Small intestine (tissue), 7 donors: Measurements from ENCODE around the gene AKIRIN1. TPM values are rescaled to one million over a fixed set of nuclear protein-coding genes. Genes with fewer than 3 reads are reported as not detected.
"Not testable (repeated sequence)": the region's sequence is repeated elsewhere in the genome, so short reads cannot be mapped to it uniquely, and the experiment has no call there.

ENCODE experiments used
- DNase-seq, 2 donors: peaks; one replicate each; pipeline versions ENCODE4 v3.0.0 to v3.0.0-alpha.2; 2013
- FAIRE-seq: peaks from 2 replicates; lab custom pipeline; 2012; peaks lifted over from hg19 to GRCh38; lab: Jason Lieb, UNC
- H3K27ac ChIP-seq, 3 donors: one replicate each; pipeline ENCODE4 v1.5.1; 2013; ENCODE audit warnings: low read length in 2 of 3, mild to moderate bottlenecking in 2 of 3, control low read depth in 1 of 3, inconsistent platforms in 1 of 3, low read depth in 1 of 3, moderate library complexity in 1 of 3
- H3K27me3 ChIP-seq, 3 donors: one replicate each; pipeline ENCODE4 v1.6.1; 2013; ENCODE audit warnings: low read length in 3 of 3, inconsistent platforms in 1 of 3; ENCODE audit not compliant: control insufficient read depth in 3 of 3, insufficient read depth in 3 of 3
- H3K36me3 ChIP-seq, 3 donors: one replicate each; pipeline ENCODE4 v1.6.1; 2013; ENCODE audit warnings: low read length in 3 of 3, inconsistent platforms in 1 of 3, low read depth in 1 of 3, mild to moderate bottlenecking in 1 of 3, moderate library complexity in 1 of 3; ENCODE audit not compliant: control insufficient read depth in 3 of 3, insufficient read depth in 2 of 3
- H3K4me1 ChIP-seq, 3 donors: one replicate each; pipeline ENCODE4 v1.6.1; 2013; ENCODE audit warnings: low read length in 2 of 3, inconsistent platforms in 1 of 3, low read depth in 1 of 3, mild to moderate bottlenecking in 1 of 3, moderate library complexity in 1 of 3; ENCODE audit not compliant: control insufficient read depth in 3 of 3, insufficient read depth in 2 of 3
- H3K4me3 ChIP-seq, 3 donors: one replicate each; pipeline ENCODE4 v1.5.1; 2013; ENCODE audit warnings: low read length in 3 of 3, control low read depth in 1 of 3, inconsistent platforms in 1 of 3, low read depth in 1 of 3, mild to moderate bottlenecking in 1 of 3, moderate library complexity in 1 of 3
- H3K9me3 ChIP-seq, 2 donors: one replicate each; pipeline ENCODE4 v1.6.1; 2013; ENCODE audit warnings: low read depth in 1 of 2, low read length in 1 of 2; ENCODE audit not compliant: control insufficient read depth in 2 of 2, insufficient read depth in 1 of 2
- WGBS, 3 donors: extraction: QIAGEN DNeasy Blood & Tissue Kit; methylation state at CpG; one replicate each; pipeline ENCODE4 v1.1.7; 2013; 5-methylcytosine and 5-hydroxymethylcytosine counted together
- polyA plus RNA-seq, 4 donors: library from polyadenylated mRNA; stranded (reverse) in 3 of 4; unstranded in 1 of 4; fragments of 200-250 nt in 3 of 4; fragments of 120-200 nt in 1 of 4; gene quantifications; one replicate each; pipeline versions ENCODE4 v1.2.1 to v1.2.3, GENCODE V29; 2013
- donor health status: healthy with polysubstance abuse.
- donor health status: control.
- donor health status: control.
- donor health status: Bipolar disorder and iron deficiency.
- donor health status: healthy.

The AKIRIN1 gene
- polyA plus RNA-seq, 4 donors, result 24.5 to 35.8 (median 28.6) TPM

GRCh38 chr1:39055213-39055710 is 64.2 kb downstream of the AKIRIN1 start:
- H3K4me1 ChIP-seq, H3K27ac ChIP-seq, H3K4me3 ChIP-seq, H3K27me3 ChIP-seq, H3K9me3 ChIP-seq, DNase-seq, FAIRE-seq, H3K36me3 ChIP-seq: not testable (repeated sequence)
- 92 to 96% (median 94%) methylated on average over 8 of the region's 8 CpGs for WGBS, 3 donors

Other genes with a start within 250 kb of the AKIRIN1 start
- gene RRAGC, start 131.5 kb upstream of the AKIRIN1 start, polyA plus RNA-seq, result 10 to 100 TPM; 15.1 to 27.9 (median 25.8) TPM
- gene MYCBP, start 117.9 kb upstream of the AKIRIN1 start, polyA plus RNA-seq, result 10 to 100 TPM; 17.6 to 30.3 (median 23.1) TPM
- under 1 TPM in 1 of 4 donors, not detected in 3; 0.31 TPM for gene GJA9, start 109.7 kb upstream of the AKIRIN1 start, polyA plus RNA-seq
- under 1 TPM in 2 of 4 donors, not detected in 2; 0.24 to 0.43 TPM for gene RHBDL2, start 49.4 kb upstream of the AKIRIN1 start, polyA plus RNA-seq
- gene NDUFS5, start 35.1 kb downstream of the AKIRIN1 start, polyA plus RNA-seq, result 100 to 1,000 TPM; 228 to 696 (median 523) TPM
- 10 to 100 TPM; 18.1 to 64.8 (median 34.6) TPM for gene MACF1, start 213.4 kb downstream of the AKIRIN1 start, polyA plus RNA-seq